ENCODE data around the gene MTERF1. TPM values are rescaled to one million over a fixed set of nuclear protein-coding genes. Genes with fewer than 3 reads are reported as not detected.

The MTERF1 gene
- total and polyA plus RNA-seq, 2 experiments from 2014 or later: 5.9 to 13.2 TPM

GRCh38 chr7:91922857-91923256, 42.4 kb upstream of the MTERF1 start:
- no peaks in the 10 kb centered on the region for H3K36me3 ChIP-seq (replicated peaks; ENCODE audit: insufficient read depth, low read depth)
- H3K27me3 ChIP-seq: no peaks in the 10 kb centered on the region
- H3K4me3 ChIP-seq: no peak overlapping the region
- no peak for DNase-seq (ENCODE audit: low spot score)
- H2AFZ ChIP-seq: no peak overlapping the region
- no peaks in the 10 kb centered on the region for H3K4me1 ChIP-seq (ENCODE audit: insufficient read depth)
- H3K4me2 ChIP-seq: no peak overlapping the region
- no peaks in the 10 kb centered on the region for H3K79me2 ChIP-seq
- no peak for TF ChIP-seq EZH2 (IDR thresholded peaks at IDR 0.05; ENCODE audit: borderline replicate concordance)
- TF ChIP-seq CTCF (IDR thresholded peaks at IDR 0.05; ENCODE audit: poor library complexity): no peak
- no peak for TF ChIP-seq EZH2phosphoT487 (IDR thresholded peaks at IDR 0.05; ENCODE audit: low read depth, severe bottlenecking, unreplicated experiment)
- no peak overlapping the region for H3K27ac ChIP-seq
- 65% methylated on average over 4 of the region's 4 CpGs for WGBS (ENCODE audit: low lambda C conversion rate, missing lambda C conversion rate)
- H3K9me2 ChIP-seq (replicated peaks; ENCODE audit: insufficient read depth): no peaks in the 10 kb centered on the region
- H3K9me3 ChIP-seq (ENCODE audit: low read depth): no peaks in the 10 kb centered on the region
- no peaks in the 10 kb centered on the region for H4K20me1 ChIP-seq (ENCODE audit: insufficient read depth, poor library complexity, severe bottlenecking)

- Histone ChIP-seq H3K4me2 (no peak overlapping the region), H3K4me3 (no peak overlapping the region), H3K9me2 (replicated peaks; ENCODE audit: insufficient read depth) (no peaks in the 10 kb centered on the region), H3K36me3 (replicated peaks; ENCODE audit: insufficient read depth, low read depth) (no peaks in the 10 kb centered on the region), H3K79me2 (no peaks in the 10 kb centered on the region), H2AFZ (no peak overlapping the region), H3K4me1 (ENCODE audit: insufficient read depth) (no peaks in the 10 kb centered on the region), H3K9me3 (ENCODE audit: low read depth) (no peaks in the 10 kb centered on the region), H3K27ac (no peak overlapping the region), H3K27me3 (no peaks in the 10 kb centered on the region), H4K20me1 (ENCODE audit: insufficient read depth, poor library complexity, severe bottlenecking) (no peaks in the 10 kb centered on the region)
- WGBS (ENCODE audit: low lambda C conversion rate, missing lambda C conversion rate): 82% methylated on average over 1 of the region's 1 CpG
- no peak for DNase-seq (ENCODE audit: low spot score)
- no peak for TF ChIP-seq EZH2phosphoT487 (IDR thresholded peaks at IDR 0.05; ENCODE audit: low read depth, severe bottlenecking, unreplicated experiment)
- TF ChIP-seq CTCF (IDR thresholded peaks at IDR 0.05; ENCODE audit: poor library complexity): no peak
- no peak for TF ChIP-seq EZH2 (IDR thresholded peaks at IDR 0.05; ENCODE audit: borderline replicate concordance)
Measured at GRCh38 chr7:91918356-91918755, 37.9 kb upstream of the MTERF1 start.

GRCh38 chr7:91916051-91916440, 35.5 kb upstream of the MTERF1 start:
- 52% methylated on average over 1 of the region's 1 CpG for WGBS (ENCODE audit: low lambda C conversion rate, missing lambda C conversion rate)
- DNase-seq (ENCODE audit: low spot score): no peak
- Histone ChIP-seq H3K4me2 (no peak overlapping the region), H3K79me2 (no peaks in the 10 kb centered on the region), H3K27ac (no peak overlapping the region), H3K27me3 (no peaks in the 10 kb centered on the region), H3K9me3 (ENCODE audit: low read depth) (no peaks in the 10 kb centered on the region), H3K4me3 (no peak overlapping the region), H3K9me2 (replicated peaks; ENCODE audit: insufficient read depth) (no peaks in the 10 kb centered on the region), H4K20me1 (ENCODE audit: insufficient read depth, poor library complexity, severe bottlenecking) (no peaks in the 10 kb centered on the region), H2AFZ (no peak overlapping the region), H3K4me1 (ENCODE audit: insufficient read depth) (no peaks in the 10 kb centered on the region), H3K36me3 (replicated peaks; ENCODE audit: insufficient read depth, low read depth) (no peaks in the 10 kb centered on the region)
- TF ChIP-seq EZH2phosphoT487 (IDR thresholded peaks at IDR 0.05; ENCODE audit: low read depth, severe bottlenecking, unreplicated experiment) (no peak), EZH2 (IDR thresholded peaks at IDR 0.05; ENCODE audit: borderline replicate concordance) (no peak), CTCF (IDR thresholded peaks at IDR 0.05; ENCODE audit: poor library complexity) (no peak)

All from hepatocyte (in vitro differentiated cells).